Gastroesophageal sphincter (tissue), 4 donors: ENCODE measurements around the gene CEP55. TPM values are rescaled to one million over a fixed set of nuclear protein-coding genes. Genes with fewer than 3 reads are reported as not detected.

ENCODE experiments used
- ATAC-seq: fragments of 150-250 bp; one replicate; pipeline ENCODE4 v1.9.1; 2016; ENCODE audit warnings: mild to moderate bottlenecking, moderate library complexity
- H3K27ac ChIP-seq, 4 donors: fragments of 200-600 bp; sonication (generic) in 3 of 4; 1 replicate in 3 of 4; 2 replicates in 1 of 4; pipeline ENCODE4 v1.5.1; 2016 to 2019
- H3K27me3 ChIP-seq: fragments of 200-600 bp; sonication (generic); one replicate; pipeline ENCODE4 v1.5.1; 2019
- H3K36me3 ChIP-seq, 2 donors: fragments of 200-600 bp; sonication (generic); one replicate each; pipeline ENCODE4 v1.5.1; 2019; ENCODE audit warnings: control low read depth in 1 of 2
- H3K4me1 ChIP-seq, 3 donors: fragments of 200-600 bp; sonication (generic); 1 replicate in 2 of 3; 2 replicates in 1 of 3; pipeline ENCODE4 v1.5.1; 2016 to 2019; ENCODE audit warnings: control low read depth in 2 of 3
- H3K4me3 ChIP-seq, 2 donors: fragments of 200-600 bp; sonication (generic); one replicate each; pipeline ENCODE4 v1.5.1; 2019; ENCODE audit warnings: mild to moderate bottlenecking in 1 of 2, moderate library complexity in 1 of 2
- H3K9me3 ChIP-seq, 3 donors: fragments of 200-600 bp; sonication (generic); one replicate each; pipeline ENCODE4 v1.5.1; 2017 to 2019; ENCODE audit warnings: control low read depth in 2 of 3
- CTCF ChIP-seq, 4 experiments: fragments of 200-600 bp in 2 of 4; fragments of 450-650 bp in 2 of 4; sonication (generic) in 1 of 4; IDR thresholded peaks; one replicate each; pipeline ENCODE4 v1.5.1; 2017 to 2019; ENCODE audit warnings: antibody characterized with exemption in 4 of 4, mild to moderate bottlenecking in 2 of 4, moderate library complexity in 2 of 4
- EP300 ChIP-seq: sonication (generic); formaldehyde crosslinking; IDR thresholded peaks from one replicate; pipeline ENCODE4 v1.6.1; 2017; ENCODE audit warnings: antibody characterized with exemption, mild to moderate bottlenecking
- POLR2A ChIP-seq, 2 donors: fragments of 450-650 bp; IDR thresholded peaks; one replicate each; pipeline ENCODE4 v1.6.1; 2017; ENCODE audit warnings: antibody characterized with exemption in 2 of 2, mild to moderate bottlenecking in 2 of 2, moderate library complexity in 1 of 2
- POLR2AphosphoS5 ChIP-seq: sonication (generic); formaldehyde crosslinking; IDR thresholded peaks from one replicate; pipeline ENCODE4 v1.6.1; 2017; ENCODE audit warnings: antibody characterized with exemption
- WGBS, 2 donors: methylation state at CpG; one replicate each; pipeline ENCODE4 v1.1.5; 2018; ENCODE audit warnings: low coverage in 1 of 2; 5-methylcytosine and 5-hydroxymethylcytosine counted together
- total RNA-seq, 4 donors: library from RNA; depleted of rRNA; stranded (reverse); fragments of >200 nt; gene quantifications; one replicate each; pipeline ENCODE4 v1.1.0, GENCODE V29; 2016

The CEP55 gene
- total RNA-seq, 4 donors from 2014 or later: 0.13 to 3.6 (median 0.35) TPM; not detected in 1

DNA sequence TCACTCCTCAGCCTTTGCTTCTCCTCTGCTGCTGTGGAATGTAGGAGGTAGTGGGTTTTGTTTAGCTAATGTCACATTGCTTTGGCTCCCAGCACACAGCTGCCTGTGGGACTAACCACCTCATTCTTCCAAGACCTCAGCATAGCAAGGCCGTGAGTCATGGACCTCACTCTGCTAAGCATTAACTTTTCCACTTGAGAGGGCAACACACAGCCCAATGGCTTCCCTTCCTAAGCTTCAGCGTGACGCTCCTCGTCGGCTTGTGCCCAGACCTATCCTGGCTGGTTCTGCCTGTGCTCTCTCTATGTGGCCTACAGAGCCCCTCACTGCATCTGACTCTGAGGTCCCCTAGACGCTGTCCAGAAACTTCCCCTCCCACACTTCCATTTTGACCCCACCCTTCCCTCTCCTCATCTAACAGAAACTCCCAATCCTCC is 37.6 kb upstream of the CEP55 start:
- H3K27ac ChIP-seq: peak overlapping the region; percentile 86 to 99 (median 96)
- peaks cover 19 to 74% (median 45%) of the 10 kb centered on the region in 3 donors for H3K4me1 ChIP-seq
- TF ChIP-seq EP300: no peak
- no peak for TF ChIP-seq POLR2A (IDR thresholded peaks at IDR 0.05)
- peak in 1 of 4 experiments; percentile 28 for TF ChIP-seq CTCF (IDR thresholded peaks at IDR 0.05)
- peak; percentile 97 for TF ChIP-seq POLR2AphosphoS5
- ATAC-seq: peak; percentile 96
- H3K9me3 ChIP-seq: no peaks in the 10 kb centered on the region
- H3K27me3 ChIP-seq: no peaks in the 10 kb centered on the region
- WGBS, 2 donors: 0 to 2% methylated on average over 1 to 6 of the region's 6 CpGs
- H3K4me3 ChIP-seq: peak overlapping the region in 1 of 2 donors; percentile 23
- H3K36me3 ChIP-seq: peaks cover 0 to 27% of the 10 kb centered on the region in 2 donors

- ATAC-seq: no peak
- H3K4me3 ChIP-seq: no peak overlapping the region
- peaks cover 22 to 81% (median 51%) of the 10 kb centered on the region in 3 donors for H3K4me1 ChIP-seq
- no peaks in the 10 kb centered on the region for H3K9me3 ChIP-seq
- TF ChIP-seq CTCF (IDR thresholded peaks at IDR 0.05) (no peak), POLR2AphosphoS5 (no peak), EP300 (no peak), POLR2A (IDR thresholded peaks at IDR 0.05) (no peak)
- H3K27me3 ChIP-seq: no peaks in the 10 kb centered on the region
- H3K36me3 ChIP-seq: peaks cover 0 to 21% of the 10 kb centered on the region in 2 donors
- peak overlapping the region; percentile 86 to 99 (median 96) for H3K27ac ChIP-seq
- 27 to 53% methylated on average over 2 to 3 of the region's 3 CpGs for WGBS, 2 donors
These were observed 36.9 kb upstream of the CEP55 start for GRCh38 chr10:93459466-93459865.

- no peak for TF ChIP-seq POLR2AphosphoS5
- TF ChIP-seq EP300: no peak
- no peak for TF ChIP-seq CTCF (IDR thresholded peaks at IDR 0.05)
- no peak for TF ChIP-seq POLR2A (IDR thresholded peaks at IDR 0.05)
- no peak for ATAC-seq
- Histone ChIP-seq H3K4me1 (peaks cover 27 to 97% (median 63%) of the 10 kb centered on the region in 3 donors), H3K27me3 (no peaks in the 10 kb centered on the region), H3K27ac (peak overlapping the region; percentile 63 to 95 (median 86)), H3K9me3 (no peaks in the 10 kb centered on the region), H3K36me3 (peaks cover 0 to 5% of the 10 kb centered on the region in 2 donors), H3K4me3 (no peak overlapping the region)
- 30 to 42% methylated on average over 2 to 4 of the region's 4 CpGs for WGBS, 2 donors
These were observed 35.2 kb upstream of the CEP55 start for GRCh38 chr10:93461109-93461806.

GRCh38 chr10:93461807-93462178 is 34.6 kb upstream of the CEP55 start:
- WGBS, 2 donors: 100% methylated on average over 1 of the region's 1 CpG; no CpG with 5 or more reads in 1 of the 2 donors
- ATAC-seq: no peak
- peaks cover 31 to 97% (median 66%) of the 10 kb centered on the region in 3 donors for H3K4me1 ChIP-seq
- no peaks in the 10 kb centered on the region for H3K36me3 ChIP-seq
- H3K9me3 ChIP-seq: no peaks in the 10 kb centered on the region
- TF ChIP-seq POLR2A (IDR thresholded peaks at IDR 0.05): no peak
- TF ChIP-seq POLR2AphosphoS5: no peak
- TF ChIP-seq CTCF (IDR thresholded peaks at IDR 0.05): no peak
- no peak overlapping the region for H3K4me3 ChIP-seq
- no peaks in the 10 kb centered on the region for H3K27me3 ChIP-seq
- H3K27ac ChIP-seq: peak overlapping the region; percentile 63 to 95 (median 86)

DNA sequence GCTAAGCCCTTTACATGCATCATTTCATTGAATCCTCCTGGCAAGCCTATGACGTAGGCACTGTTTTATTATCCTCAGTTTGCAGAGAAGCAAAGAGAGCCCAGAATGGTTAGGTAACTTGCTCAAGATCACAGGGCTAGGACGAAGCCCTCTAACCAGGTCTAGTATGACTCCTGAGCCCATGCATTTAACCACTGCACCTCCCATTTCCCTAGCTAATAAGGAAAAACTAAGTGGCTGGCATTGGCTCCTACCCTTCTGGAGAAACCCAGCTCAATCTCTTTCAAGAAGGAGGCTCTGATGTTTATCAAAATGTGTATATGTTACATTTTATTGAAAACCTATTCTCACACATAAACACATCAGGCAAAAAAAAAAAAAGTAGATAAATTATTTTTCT is 34.0 kb upstream of the CEP55 start:
- Histone ChIP-seq H3K27me3 (no peaks in the 10 kb centered on the region), H3K4me1 (peaks cover 31 to 94% (median 66%) of the 10 kb centered on the region in 3 donors)
- 15 to 29% methylated on average over 2 of the region's 2 CpGs for WGBS, 2 donors

More for the DNA sequence above, 34.0 kb upstream of the CEP55 start:
- H3K9me3 ChIP-seq: no peaks in the 10 kb centered on the region
- no peaks in the 10 kb centered on the region for H3K36me3 ChIP-seq
- peak overlapping the region; percentile 64 to 95 (median 86) for H3K27ac ChIP-seq
- TF ChIP-seq POLR2AphosphoS5 (no peak), EP300 (no peak), POLR2A (IDR thresholded peaks at IDR 0.05) (no peak), CTCF (IDR thresholded peaks at IDR 0.05) (no peak)
- H3K4me3 ChIP-seq: no peak overlapping the region
- ATAC-seq: no peak
